ENCODE data around the gene DMBT1. TPM values are rescaled to one million over a fixed set of nuclear protein-coding genes. Genes with fewer than 3 reads are reported as not detected.

DMBT1 gene
- total and polyA plus RNA-seq, 2 of the 4 experiments (the other 2 are of a cell fraction), result under 0.01 TPM; not detected in 1

DNA sequence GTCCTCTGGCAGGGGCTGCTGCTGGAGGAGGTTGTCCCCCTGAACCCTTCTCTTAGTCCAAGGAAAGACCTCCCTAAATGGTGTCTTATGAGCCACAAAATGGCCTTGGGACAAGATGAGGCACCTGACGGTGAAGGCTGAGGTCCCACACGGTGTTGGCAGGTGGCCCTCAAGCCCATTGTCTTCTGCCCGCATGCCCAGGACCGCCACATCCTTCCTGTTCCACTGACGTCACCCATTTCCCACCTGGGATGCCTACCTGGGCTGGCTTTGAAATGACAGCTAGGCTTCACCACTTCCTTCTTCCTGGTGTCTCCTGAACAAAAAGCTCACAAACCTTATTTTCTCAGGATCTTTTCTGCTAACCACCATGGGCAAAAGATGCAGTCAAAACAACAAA is 2.1 kb upstream of the DMBT1 start:
- Histone ChIP-seq H2BK20ac (ENCODE audit: low read depth, low read length) (no peak overlapping the region), H3K27ac (ENCODE audit: insufficient read depth, low read length) (no peak overlapping the region), H3K9me3 (ENCODE audit: control insufficient read depth, insufficient read depth, low read length) (no peaks in the 10 kb centered on the region), H2AK5ac (ENCODE audit: low read depth, low read length) (no peak overlapping the region), H2BK5ac (ENCODE audit: low read depth, low read length, poor library complexity, severe bottlenecking) (no peak overlapping the region), H3K4me3 (ENCODE audit: insufficient read depth, low read depth, low read length) (no peak overlapping the region), H3K14ac (replicated peaks; ENCODE audit: low read depth, low read length) (no peak overlapping the region), H3K18ac (ENCODE audit: low read depth, low read length) (no peak overlapping the region), H4K91ac (ENCODE audit: insufficient read depth, low read depth, low read length) (no peak overlapping the region), H3K79me1 (ENCODE audit: low read depth in 1 of 2, low read length in 2 of 2) (no peaks in the 10 kb centered on the region), H3K56ac (ENCODE audit: extremely low read depth, insufficient read depth, low read length) (no peak overlapping the region), H4K20me1 (ENCODE audit: insufficient read depth, low read length) (no peaks in the 10 kb centered on the region), H3K4me2 (ENCODE audit: low read depth, low read length) (no peak overlapping the region), H2AFZ (replicated peaks; ENCODE audit: low read length, poor library complexity) (no peak overlapping the region), H4K5ac (ENCODE audit: low read depth, low read length) (no peak overlapping the region), H2AK9ac (replicated peaks; ENCODE audit: low read depth, low read length, poor library complexity) (no peak overlapping the region), H3K23ac (ENCODE audit: low read depth, low read length) (no peak overlapping the region), H3K4me1 (ENCODE audit: control insufficient read depth, insufficient read depth, low read length) (no peaks in the 10 kb centered on the region), H3K4ac (ENCODE audit: low read depth, low read length) (no peak overlapping the region), H3K9ac (ENCODE audit: low read depth, low read length) (no peak overlapping the region), H4K8ac (ENCODE audit: low read depth in 2 of 2, low read length in 2 of 2) (no peak overlapping the region), H3K36me3 (ENCODE audit: control insufficient read depth, insufficient read depth, low read length) (no peaks in the 10 kb centered on the region), H2BK120ac (ENCODE audit: low read depth, low read length) (no peak overlapping the region), H3K27me3 (ENCODE audit: control insufficient read depth, insufficient read depth, low read length) (peaks cover 31% of the 10 kb centered on the region), H2BK15ac (ENCODE audit: low read depth, low read length) (no peak overlapping the region), H3K9me1 (ENCODE audit: insufficient read depth, low read length) (no peaks in the 10 kb centered on the region)
- no peak for DNase-seq
- no TSS peak for BruUV-seq (replicated peaks)
- in situ Hi-C loops (cut with MboI; ENCODE audit: low sequenced_read_pairs), result no loop called here
- ATAC-seq (ENCODE audit: low read depth), result no peak
- CTCF ChIA-PET, result no interaction called here
- dilution Hi-C loops (cut with HindIII; ENCODE audit: low sequenced_read_pairs, unreplicated experiment), result no loop called here
- POLR2A ChIA-PET (ENCODE audit: unreplicated experiment), result no interaction called here
- TF ChIP-seq SMC3 (IDR thresholded peaks at IDR 0.05; ENCODE audit: low read depth, low read length) (no peak), RAD21 (IDR thresholded peaks at IDR 0.05; ENCODE audit: low read length) (no peak), CHD1 (IDR thresholded peaks at IDR 0.05; ENCODE audit: low read depth, low read length) (no peak), RFX5 (IDR thresholded peaks at IDR 0.05; ENCODE audit: low read depth, low read length) (no peak), RCOR1 (IDR thresholded peaks at IDR 0.05; ENCODE audit: insufficient replicate concordance, low read length) (no peak), NFE2L2 (IDR thresholded peaks at IDR 0.05; ENCODE audit: low read depth, low read length) (no peak), BHLHE40 (IDR thresholded peaks at IDR 0.05; ENCODE audit: low read depth, low read length) (no peak)
- WGBS, 2 experiments (ENCODE audit: extremely low coverage in 2 of 2, insufficient read length in 1 of 2), result 100% methylated on average over 1 of the region's 5 CpGs; no CpG with 5 or more reads in 1 of the 2 experiments
- intact Hi-C loops (cut with micrococcal nuclease), result no loop called here

Measured in IMR-90 (cell line).